HFF-Myc (cell line): ENCODE results near the gene LIN28B.

ENCODE experiments used
- DNase-seq: peaks from one replicate; pipeline ENCODE4 v3.0.0-alpha.2; 2011; ENCODE audit warnings: low read depth; ENCODE audit errors: extremely low read depth
- H3K4me3 ChIP-seq: replicated peaks from 2 replicates; pipeline ENCODE4 v1.5.1; 2011; ENCODE audit warnings: low read depth, mild to moderate bottlenecking, control low read depth, low read length
- TF ChIP-seq, protein P1 (sequence below): IDR thresholded peaks from 2 replicates; pipeline ENCODE4 v1.5.1; 2012; ENCODE audit warnings: mild to moderate bottlenecking, low read depth, low read length, control low read depth; ENCODE audit errors: missing control alignments

The LIN28B gene

GRCh38 chr6:105091140-105091829 lies 134.4 kb downstream of the LIN28B start:
- no peak for DNase-seq
- TF ChIP-seq, protein P1, sequence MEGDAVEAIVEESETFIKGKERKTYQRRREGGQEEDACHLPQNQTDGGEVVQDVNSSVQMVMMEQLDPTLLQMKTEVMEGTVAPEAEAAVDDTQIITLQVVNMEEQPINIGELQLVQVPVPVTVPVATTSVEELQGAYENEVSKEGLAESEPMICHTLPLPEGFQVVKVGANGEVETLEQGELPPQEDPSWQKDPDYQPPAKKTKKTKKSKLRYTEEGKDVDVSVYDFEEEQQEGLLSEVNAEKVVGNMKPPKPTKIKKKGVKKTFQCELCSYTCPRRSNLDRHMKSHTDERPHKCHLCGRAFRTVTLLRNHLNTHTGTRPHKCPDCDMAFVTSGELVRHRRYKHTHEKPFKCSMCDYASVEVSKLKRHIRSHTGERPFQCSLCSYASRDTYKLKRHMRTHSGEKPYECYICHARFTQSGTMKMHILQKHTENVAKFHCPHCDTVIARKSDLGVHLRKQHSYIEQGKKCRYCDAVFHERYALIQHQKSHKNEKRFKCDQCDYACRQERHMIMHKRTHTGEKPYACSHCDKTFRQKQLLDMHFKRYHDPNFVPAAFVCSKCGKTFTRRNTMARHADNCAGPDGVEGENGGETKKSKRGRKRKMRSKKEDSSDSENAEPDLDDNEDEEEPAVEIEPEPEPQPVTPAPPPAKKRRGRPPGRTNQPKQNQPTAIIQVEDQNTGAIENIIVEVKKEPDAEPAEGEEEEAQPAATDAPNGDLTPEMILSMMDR: no peak
- H3K4me3 ChIP-seq: no peak overlapping the region

DNA sequence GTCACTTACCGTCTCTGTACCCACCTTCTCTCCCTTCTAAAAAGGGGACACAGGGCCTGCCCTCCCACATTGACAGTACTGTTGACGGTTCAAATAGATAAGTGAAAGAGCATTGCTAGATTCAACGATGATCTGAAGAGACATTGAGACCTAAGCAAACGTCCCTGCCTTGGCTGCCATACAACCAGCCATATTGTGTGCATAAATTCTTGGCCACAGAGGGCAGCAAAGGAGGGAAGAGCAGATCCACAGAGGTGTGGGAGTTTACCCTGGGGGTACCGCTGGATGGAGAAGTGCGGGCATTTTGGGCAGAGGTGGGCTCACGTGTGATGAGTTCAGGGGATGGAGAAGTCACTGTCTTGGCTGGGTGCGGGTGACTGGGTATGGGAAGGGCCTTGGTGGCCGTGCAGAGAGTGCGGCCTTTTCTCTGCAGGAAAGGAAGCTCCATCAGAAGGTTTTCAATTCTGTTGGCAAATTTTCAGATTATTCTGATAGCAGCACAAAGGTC lies 137.3 kb downstream of the LIN28B start:
- no peak for DNase-seq
- TF ChIP-seq, protein P1: no peak
- no peak overlapping the region for H3K4me3 ChIP-seq

GRCh38 chr6:105095139-105095538 lies 138.2 kb downstream of the LIN28B start:
- no peak overlapping the region for H3K4me3 ChIP-seq
- TF ChIP-seq, protein P1: no peak
- no peak for DNase-seq

GRCh38 chr6:105097288-105097687 lies 140.4 kb downstream of the LIN28B start:
- H3K4me3 ChIP-seq: no peak overlapping the region
- DNase-seq: no peak
- TF ChIP-seq, protein P1: no peak

DNA sequence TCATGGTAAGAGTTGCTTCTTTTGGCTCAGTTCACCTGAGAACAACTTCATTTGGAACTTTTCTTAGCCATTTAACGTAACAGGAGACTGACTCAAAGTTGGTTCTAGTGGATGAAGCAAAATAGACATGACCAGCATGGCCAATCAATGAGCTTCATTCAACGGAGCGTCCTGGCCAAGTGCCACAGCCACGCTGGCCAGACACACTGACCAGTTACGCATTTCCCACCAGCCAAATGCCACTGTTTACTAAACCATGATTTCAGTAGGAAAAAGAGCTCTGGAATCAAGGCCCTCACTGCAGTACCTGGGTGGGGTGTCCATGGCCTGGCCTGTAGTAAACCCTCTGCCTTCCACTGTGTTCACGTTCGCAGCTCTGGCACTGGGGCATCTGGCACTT lies 142.5 kb downstream of the LIN28B start:
- TF ChIP-seq, protein P1: no peak
- no peak overlapping the region for H3K4me3 ChIP-seq
- no peak for DNase-seq

GRCh38 chr6:105102186-105102585 lies 145.3 kb downstream of the LIN28B start:
- TF ChIP-seq, protein P1: no peak
- H3K4me3 ChIP-seq: no peak overlapping the region
- DNase-seq: no peak
